H1 (cell line): Measurements from ENCODE around the gene LDLRAD4. TPM values are rescaled to one million over a fixed set of nuclear protein-coding genes. Genes with fewer than 3 reads are reported as not detected.

ENCODE experiments used
- ASH2L ChIP-seq: fragments of 200-600, 300-600 bp; sonication (generic); IDR thresholded peaks from one replicate; pipeline ENCODE4 v1.7.1; 2017; ENCODE audit warnings: low read length
- CBX5 ChIP-seq: fragments of 300-800, 300-1000 bp; sonication (generic); IDR thresholded peaks from 2 replicates; pipeline ENCODE4 v1.7.1; 2016; ENCODE audit warnings: antibody characterized with exemption, low read length, low read depth
- CBX8 ChIP-seq: fragments of 300-800, 300-1000 bp; sonication (generic); IDR thresholded peaks from 2 replicates; pipeline ENCODE4 v1.7.1; 2016; ENCODE audit warnings: low read depth, low read length, borderline replicate concordance
- CHD1 ChIP-seq: IDR thresholded peaks from 2 replicates; pipeline ENCODE4 v1.6.1; 2012; ENCODE audit warnings: low read depth, low read length, improper control_type of control experiment
- CHD7 ChIP-seq: fragments of 300-600 bp; sonication (generic); IDR thresholded peaks from 2 replicates; pipeline ENCODE4 v1.7.1; 2012; ENCODE audit warnings: low read length, moderate library complexity, mild to moderate bottlenecking, inconsistent platforms; ENCODE audit not compliant: insufficient replicate concordance
- EGR1 ChIP-seq: IDR thresholded peaks from 2 replicates; pipeline ENCODE4 v1.6.1; 2011; ENCODE audit warnings: low read depth, low read length, borderline replicate concordance
- PHF8 ChIP-seq: fragments of 200-600 bp; sonication (generic); conservative IDR thresholded peaks from 2 replicates; pipeline ENCODE4 v1.7.1; 2012; ENCODE audit warnings: low read depth, mild to moderate bottlenecking, inconsistent platforms, low read length, moderate library complexity
- POLR2A ChIP-seq, 2 experiments: IDR thresholded peaks; 1 replicate in 1 of 2; 2 replicates in 1 of 2; pipeline ENCODE4 v1.6.1; 2011; ENCODE audit warnings: low read depth in 2 of 2, low read length in 2 of 2, mild to moderate bottlenecking in 2 of 2; ENCODE audit errors: control extremely low read depth in 1 of 2
- RBBP5 ChIP-seq: IDR thresholded peaks from 2 replicates; pipeline ENCODE4 v1.7.1; 2012; ENCODE audit warnings: low read depth, mild to moderate bottlenecking, inconsistent platforms, low read length, moderate library complexity, borderline replicate concordance
- SIRT6 ChIP-seq: IDR thresholded peaks from one replicate; pipeline ENCODE4 v1.7.1; 2012; ENCODE audit warnings: low read length, inconsistent platforms
- SP1 ChIP-seq: IDR thresholded peaks from 2 replicates; pipeline ENCODE4 v1.6.1; 2011; ENCODE audit warnings: low read depth, low read length
- SUZ12 ChIP-seq: fragments of 200-600 bp; sonication (generic); IDR thresholded peaks from 2 replicates; pipeline ENCODE4 v1.6.1; 2012; ENCODE audit warnings: mild to moderate bottlenecking, inconsistent platforms, low read length, moderate library complexity, mixed read lengths
- TCF12 ChIP-seq: IDR thresholded peaks from 2 replicates; pipeline ENCODE4 v1.6.1; 2011; ENCODE audit warnings: low read depth, mild to moderate bottlenecking, low read length
- ZNF274 ChIP-seq: IDR thresholded peaks from 2 replicates; pipeline ENCODE4 v1.7.0; 2012; ENCODE audit warnings: low read length, borderline replicate concordance; ENCODE audit errors: extremely low read depth
- polyA plus RNA-seq, 7 experiments: library from polyadenylated mRNA; depleted of rRNA in 3 of 7; stranded (reverse) in 5 of 7; unstranded in 2 of 7; fragments of >200 nt in 5 of 7; fragments of 200-250 nt in 2 of 7; gene quantifications; 1 replicate in 5 of 7; 2 replicates in 1 of 7; 4 replicates in 1 of 7; pipeline versions ENCODE4 v1.2.1 to v1.2.3, GENCODE V29; 2011 to 2013; ENCODE audit warnings: missing spikeins in 2 of 7, mixed read lengths in 2 of 7
- total RNA-seq: library from RNA; stranded (reverse); fragmentation: NEBNext Ultra II Directional; extraction: Animal tissue kit (Norgen Biotek cat#: 25700); gene quantifications from 2 replicates; pipeline ENCODE4 v1.2.1, GENCODE V29; 2021

LDLRAD4 gene
- total and polyA plus RNA-seq, 2 of the 8 experiments (the other 6 are each of a cell fraction or from before 2014, with no cell fraction given), result 0.77 to 1.4 TPM

GRCh38 chr18:13684546-13684945 lies 466.0 kb downstream of the LDLRAD4 start (continued):
- TF ChIP-seq CHD7 (no peak), ASH2L (no peak), CHD1 (no peak), PHF8 (no peak), CBX8 (no peak), SIRT6 (no peak), SUZ12 (no peak), SP1 (no peak), RBBP5 (no peak), EGR1 (no peak), POLR2A (IDR thresholded peaks at IDR 0.05; ENCODE audit: control extremely low read depth in 1 of 2, low read depth in 2 of 2, low read length in 2 of 2) (no peak), CBX5 (no peak), TCF12 (no peak), ZNF274 (no peak)
